Measurements from ENCODE around the gene AGBL5. TPM values are rescaled to one million over a fixed set of nuclear protein-coding genes. Genes with fewer than 3 reads are reported as not detected.

The AGBL5 gene
- total RNA-seq, 2 experiments from 2014 or later = 37.4 to 42.0 TPM

DNA sequence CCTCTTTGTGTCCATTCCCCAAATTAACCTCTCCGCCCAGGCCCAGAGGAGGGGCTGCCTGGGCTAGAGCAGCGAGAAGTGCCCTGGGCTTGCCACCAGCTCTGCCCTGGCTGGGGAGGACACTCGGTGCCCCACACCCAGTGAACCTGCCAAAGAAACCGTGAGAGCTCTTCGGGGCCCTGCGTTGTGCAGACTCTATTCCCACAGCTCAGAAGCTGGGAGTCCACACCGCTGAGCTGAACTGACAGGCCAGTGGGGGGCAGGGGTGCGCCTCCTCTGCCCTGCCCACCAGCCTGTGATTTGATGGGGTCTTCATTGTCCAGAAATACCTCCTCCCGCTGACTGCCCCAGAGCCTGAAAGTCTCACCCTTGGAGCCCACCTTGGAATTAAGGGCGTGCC is 48.6 kb downstream of the AGBL5 start:
- Histone ChIP-seq H4K20me1 (ENCODE audit: insufficient read depth, low read length) (no peaks in the 10 kb centered on the region), H2AFZ (ENCODE audit: low read length) (no peak overlapping the region), H3K4me3 (ENCODE audit: low read depth, low read length, poor library complexity, severe bottlenecking) (no peak overlapping the region), H3K9me3 (ENCODE audit: low read length) (no peaks in the 10 kb centered on the region), H3K79me2 (ENCODE audit: insufficient read depth, low read depth, low read length) (no peaks in the 10 kb centered on the region), H3K4me1 (ENCODE audit: insufficient read depth, low read length, poor library complexity, severe bottlenecking) (peaks cover 14% of the 10 kb centered on the region), H3K4me2 (ENCODE audit: low read length) (no peak overlapping the region), H3K36me3 (ENCODE audit: insufficient read depth, low read length) (no peaks in the 10 kb centered on the region), H3K27ac (ENCODE audit: low read depth, low read length, poor library complexity, severe bottlenecking) (no peak overlapping the region), H3K9me2 (ENCODE audit: insufficient read depth, low read length) (no peaks in the 10 kb centered on the region)
- BruUV-seq (replicated peaks) = no TSS peak
- no peak for DNase-seq (ENCODE audit: low spot score)
- CTCF ChIA-PET (ENCODE audit: unreplicated experiment) = interaction anchor here (1.1 to 1.2 kb wide), 3 partner anchors 33 to 179 kb away, joined by 3 to 6 read pairs (median 3); no protein-coding TSS in a partner anchor
- intact Hi-C loops (cut with micrococcal nuclease; ENCODE audit: unreplicated experiment) = no loop called here
- no peak for TF ChIP-seq EZH2phosphoT487 (IDR thresholded peaks at IDR 0.05; ENCODE audit: borderline replicate concordance, low read depth, low read length)
- peak; percentile 37; the same call in 1 of the 2 replicates for TF ChIP-seq CTCF (conservative IDR thresholded peaks at IDR 0.05; ENCODE audit: low read length)
- POLR2A ChIA-PET = no interaction called here

GRCh38 chr2:27102329-27102728 is 50.9 kb downstream of the AGBL5 start:
- no peaks in the 10 kb centered on the region for H3K36me3 ChIP-seq (ENCODE audit: insufficient read depth, low read length)
- H3K4me2 ChIP-seq (ENCODE audit: low read length) = no peak overlapping the region
- no TSS peak for BruUV-seq (replicated peaks)
- TF ChIP-seq EZH2phosphoT487 (IDR thresholded peaks at IDR 0.05; ENCODE audit: borderline replicate concordance, low read depth, low read length) (no peak), CTCF (conservative IDR thresholded peaks at IDR 0.05; ENCODE audit: low read length) (no peak)
- H3K27ac ChIP-seq (ENCODE audit: low read depth, low read length, poor library complexity, severe bottlenecking) = no peak overlapping the region
- H3K4me1 ChIP-seq (ENCODE audit: insufficient read depth, low read length, poor library complexity, severe bottlenecking) = peaks cover 10% of the 10 kb centered on the region
- DNase-seq (ENCODE audit: low spot score) = no peak
- H2AFZ ChIP-seq (ENCODE audit: low read length) = no peak overlapping the region
- H4K20me1 ChIP-seq (ENCODE audit: insufficient read depth, low read length) = no peaks in the 10 kb centered on the region
- ChIA-PET CTCF (ENCODE audit: unreplicated experiment) (interaction anchor here (1.2 kb wide), 1 partner anchor 68 kb away, joined by 3 read pairs; no protein-coding TSS in a partner anchor), POLR2A (interaction anchor here (0.6 kb wide), 1 partner anchor 298 kb away, joined by 4 read pairs; no protein-coding TSS in a partner anchor)
- no peak overlapping the region for H3K4me3 ChIP-seq (ENCODE audit: low read depth, low read length, poor library complexity, severe bottlenecking)
- intact Hi-C loops (cut with micrococcal nuclease; ENCODE audit: unreplicated experiment) = no loop called here
- H3K9me2 ChIP-seq (ENCODE audit: insufficient read depth, low read length) = no peaks in the 10 kb centered on the region
- no peaks in the 10 kb centered on the region for H3K79me2 ChIP-seq (ENCODE audit: insufficient read depth, low read depth, low read length)
- no peaks in the 10 kb centered on the region for H3K9me3 ChIP-seq (ENCODE audit: low read length)

DNA sequence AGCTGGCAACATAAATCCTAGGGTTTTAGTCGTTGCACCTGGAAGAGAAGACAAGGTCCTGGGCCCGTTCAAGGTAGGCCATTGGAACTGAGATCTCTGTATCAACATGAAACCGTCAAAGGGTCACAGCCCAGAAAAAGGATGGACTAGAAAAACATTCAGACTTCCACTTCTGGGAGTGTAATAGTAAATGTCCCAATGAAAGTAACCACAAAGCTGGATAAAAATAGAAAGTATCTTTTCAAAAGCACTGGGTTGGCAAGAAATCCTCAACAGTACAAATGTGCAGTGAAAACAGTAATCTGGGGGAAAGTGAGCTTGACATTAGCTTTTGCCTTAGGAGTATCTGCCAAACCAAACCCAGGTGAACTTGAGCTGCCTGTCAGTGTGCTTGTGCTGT is 54.5 kb downstream of the AGBL5 start:
- H3K4me3 ChIP-seq (ENCODE audit: low read depth, low read length, poor library complexity, severe bottlenecking) = no peak overlapping the region
- no peak for DNase-seq (ENCODE audit: low spot score)
- TF ChIP-seq CTCF (conservative IDR thresholded peaks at IDR 0.05; ENCODE audit: low read length) (no peak), EZH2phosphoT487 (IDR thresholded peaks at IDR 0.05; ENCODE audit: borderline replicate concordance, low read depth, low read length) (no peak)
- H3K36me3 ChIP-seq (ENCODE audit: insufficient read depth, low read length) = no peaks in the 10 kb centered on the region
- no TSS peak for BruUV-seq (replicated peaks)
- H2AFZ ChIP-seq (ENCODE audit: low read length) = no peak overlapping the region
- H3K4me2 ChIP-seq (ENCODE audit: low read length) = no peak overlapping the region
- H3K4me1 ChIP-seq (ENCODE audit: insufficient read depth, low read length, poor library complexity, severe bottlenecking) = peaks cover 10% of the 10 kb centered on the region
- no peaks in the 10 kb centered on the region for H3K9me3 ChIP-seq (ENCODE audit: low read length)
- H3K79me2 ChIP-seq (ENCODE audit: insufficient read depth, low read depth, low read length) = no peaks in the 10 kb centered on the region
- intact Hi-C loops (cut with micrococcal nuclease; ENCODE audit: unreplicated experiment) = no loop called here
- H3K9me2 ChIP-seq (ENCODE audit: insufficient read depth, low read length) = no peaks in the 10 kb centered on the region
- no peak overlapping the region for H3K27ac ChIP-seq (ENCODE audit: low read depth, low read length, poor library complexity, severe bottlenecking)
- ChIA-PET POLR2A (interaction anchor here (1.3 to 1.5 kb wide), 3 partner anchors 9 to 79 kb away, joined by 3 to 6 read pairs (median 4); no protein-coding TSS in a partner anchor), CTCF (ENCODE audit: unreplicated experiment) (no interaction called here)
- H4K20me1 ChIP-seq (ENCODE audit: insufficient read depth, low read length) = no peaks in the 10 kb centered on the region

Data from OCI-LY7 (cell line).